ENCODE measurements around the gene TACSTD2.

TACSTD2 gene

DNA sequence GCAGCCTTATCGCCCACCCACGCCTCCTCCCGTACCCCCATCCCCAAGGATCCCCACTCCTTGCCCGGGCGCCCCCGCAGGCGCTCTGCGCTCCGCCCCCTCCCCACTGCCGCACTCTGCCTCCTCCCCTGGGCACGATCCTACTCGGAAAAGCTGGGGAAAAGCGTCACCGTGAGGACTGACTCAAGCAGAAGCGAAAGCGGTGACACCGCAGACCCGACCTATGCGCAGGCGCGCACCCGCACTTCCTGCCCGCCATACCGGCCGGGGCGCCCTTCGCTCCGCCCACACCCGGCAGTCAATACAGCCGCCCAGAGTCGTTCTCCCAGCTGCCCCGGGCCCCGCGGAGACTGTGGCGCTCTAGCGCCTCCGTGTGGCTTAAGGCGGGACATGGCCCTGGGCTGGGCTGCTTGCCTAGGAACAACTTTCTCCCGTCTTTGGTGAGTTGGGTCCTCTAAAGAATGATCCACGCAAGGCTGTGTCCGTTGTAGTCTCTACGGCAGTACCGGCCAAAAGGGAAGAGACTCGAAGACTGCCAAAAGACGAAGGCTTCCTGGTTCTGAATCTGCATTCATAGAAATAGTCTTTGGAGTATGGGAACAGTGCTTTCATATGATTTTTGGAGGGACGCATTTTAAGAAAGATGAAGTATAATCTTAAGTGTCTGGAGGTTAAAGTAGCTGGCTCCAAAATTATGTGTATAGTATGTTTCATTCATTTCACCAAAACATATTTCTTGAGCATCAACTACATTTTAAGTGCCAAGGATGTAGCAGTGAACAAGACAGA, 30.3 kb downstream of the TACSTD2 start, which contains the start of gene OMA1:
Gene OMA1, minus strand, starts transcription at position 207 of the 789 bp plus-strand sequence. CDS start 7,432 bp downstream, outside the sequence.
- Histone ChIP-seq H3K9me2 (replicated peaks; ENCODE audit: control insufficient read depth, low read length) (no peaks in the 10 kb centered on the region), H3F3A (ENCODE audit: control insufficient read depth, insufficient read depth) (no peaks in the 10 kb centered on the region; the same call in 1 of the 2 replicates), H3K9me3 (ENCODE audit: control insufficient read depth, insufficient read depth, low read length) (no peaks in the 10 kb centered on the region), H4K20me1 (ENCODE audit: control insufficient read depth, insufficient read depth, low read depth, low read length) (no peaks in the 10 kb centered on the region), H3K27me3 (ENCODE audit: control insufficient read depth, low read length) (no peaks in the 10 kb centered on the region), H3K27ac (ENCODE audit: low read depth, low read length) (peak within 1 kb of the TSS; percentile 81), H3K4me1 (ENCODE audit: control insufficient read depth, low read length) (peaks cover 44% of the 10 kb centered on the region), H3K4me3 (ENCODE audit: low read length) (peak within 1 kb of the TSS; percentile 86), H3K79me2 (ENCODE audit: control insufficient read depth, low read length) (peaks cover 38% of the 10 kb centered on the region), H3K4me2 (ENCODE audit: low read length) (peak within 1 kb of the TSS; percentile 99), H3K36me3 (ENCODE audit: control insufficient read depth, low read length) (peaks cover 11% of the 10 kb centered on the region)
- TF ChIP-seq EZH2phosphoT487 (IDR thresholded peaks at IDR 0.05; ENCODE audit: borderline replicate concordance, low read length) = no peak
- TF ChIP-seq, protein P1, sequence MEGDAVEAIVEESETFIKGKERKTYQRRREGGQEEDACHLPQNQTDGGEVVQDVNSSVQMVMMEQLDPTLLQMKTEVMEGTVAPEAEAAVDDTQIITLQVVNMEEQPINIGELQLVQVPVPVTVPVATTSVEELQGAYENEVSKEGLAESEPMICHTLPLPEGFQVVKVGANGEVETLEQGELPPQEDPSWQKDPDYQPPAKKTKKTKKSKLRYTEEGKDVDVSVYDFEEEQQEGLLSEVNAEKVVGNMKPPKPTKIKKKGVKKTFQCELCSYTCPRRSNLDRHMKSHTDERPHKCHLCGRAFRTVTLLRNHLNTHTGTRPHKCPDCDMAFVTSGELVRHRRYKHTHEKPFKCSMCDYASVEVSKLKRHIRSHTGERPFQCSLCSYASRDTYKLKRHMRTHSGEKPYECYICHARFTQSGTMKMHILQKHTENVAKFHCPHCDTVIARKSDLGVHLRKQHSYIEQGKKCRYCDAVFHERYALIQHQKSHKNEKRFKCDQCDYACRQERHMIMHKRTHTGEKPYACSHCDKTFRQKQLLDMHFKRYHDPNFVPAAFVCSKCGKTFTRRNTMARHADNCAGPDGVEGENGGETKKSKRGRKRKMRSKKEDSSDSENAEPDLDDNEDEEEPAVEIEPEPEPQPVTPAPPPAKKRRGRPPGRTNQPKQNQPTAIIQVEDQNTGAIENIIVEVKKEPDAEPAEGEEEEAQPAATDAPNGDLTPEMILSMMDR (IDR thresholded peaks at IDR 0.05; ENCODE audit: low read depth, low read length, poor library complexity, severe bottlenecking) = peak; percentile 90

DNA sequence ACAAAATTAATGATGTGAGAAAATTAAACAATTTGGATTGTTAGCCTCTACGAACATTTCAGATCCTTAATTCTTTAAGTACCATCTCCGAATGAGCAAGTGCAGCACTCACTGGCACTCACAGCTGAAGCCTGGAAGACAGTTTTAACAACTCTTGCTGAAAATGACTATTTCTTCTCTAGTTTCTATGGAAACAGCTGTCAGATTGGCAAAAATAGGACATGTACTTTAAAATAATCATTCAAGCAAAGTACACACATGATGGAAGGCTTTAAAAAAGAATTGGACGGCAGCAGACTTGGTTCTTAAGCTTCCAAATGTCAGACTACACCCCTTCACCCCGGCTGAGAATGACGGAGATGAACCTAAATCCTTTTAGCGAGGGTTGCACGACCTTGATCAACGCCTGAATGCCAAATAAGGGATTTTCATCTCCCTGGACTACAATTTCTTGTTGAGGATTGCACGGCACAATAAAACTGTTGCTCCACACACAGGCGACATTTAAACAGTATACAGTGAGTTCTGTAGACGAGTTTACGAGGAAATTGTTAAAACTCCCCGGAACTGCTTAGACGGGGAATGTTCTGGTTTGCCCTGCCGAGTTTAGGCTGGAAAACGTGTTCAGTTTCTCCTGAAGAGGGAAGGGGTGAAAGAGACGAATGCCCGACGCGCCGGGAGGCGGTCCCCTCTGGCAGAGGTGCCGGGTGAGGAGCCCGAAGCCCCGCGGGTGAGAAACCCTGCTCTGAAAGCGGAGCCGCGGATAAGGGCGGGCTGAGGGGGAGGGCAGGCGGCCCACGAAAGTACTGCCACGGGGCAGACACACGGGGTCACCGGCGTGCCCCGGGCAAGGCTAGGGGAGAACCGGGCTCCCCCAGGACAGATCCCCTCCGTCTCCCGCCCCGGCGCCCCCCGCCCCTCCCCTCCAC, 31.2 kb downstream of the TACSTD2 start:
- Histone ChIP-seq H4K20me1 (ENCODE audit: control insufficient read depth, insufficient read depth, low read depth, low read length) (no peaks in the 10 kb centered on the region), H3K4me3 (ENCODE audit: low read length) (peak overlapping the region; percentile 86), H3K4me2 (ENCODE audit: low read length) (peak overlapping the region; percentile 99), H3K9me2 (replicated peaks; ENCODE audit: control insufficient read depth, low read length) (no peaks in the 10 kb centered on the region), H3K36me3 (ENCODE audit: control insufficient read depth, low read length) (peaks cover 11% of the 10 kb centered on the region), H3K27ac (ENCODE audit: low read depth, low read length) (peak overlapping the region; percentile 81), H3K9me3 (ENCODE audit: control insufficient read depth, insufficient read depth, low read length) (no peaks in the 10 kb centered on the region), H3K4me1 (ENCODE audit: control insufficient read depth, low read length) (peaks cover 48% of the 10 kb centered on the region), H3K79me2 (ENCODE audit: control insufficient read depth, low read length) (peaks cover 38% of the 10 kb centered on the region), H3F3A (ENCODE audit: control insufficient read depth, insufficient read depth) (no peaks in the 10 kb centered on the region; the same call in 1 of the 2 replicates), H3K27me3 (ENCODE audit: control insufficient read depth, low read length) (no peaks in the 10 kb centered on the region)
- no peak for TF ChIP-seq EZH2phosphoT487 (IDR thresholded peaks at IDR 0.05; ENCODE audit: borderline replicate concordance, low read length)
- TF ChIP-seq, protein P1 (IDR thresholded peaks at IDR 0.05; ENCODE audit: low read depth, low read length, poor library complexity, severe bottlenecking) = no peak

DNA sequence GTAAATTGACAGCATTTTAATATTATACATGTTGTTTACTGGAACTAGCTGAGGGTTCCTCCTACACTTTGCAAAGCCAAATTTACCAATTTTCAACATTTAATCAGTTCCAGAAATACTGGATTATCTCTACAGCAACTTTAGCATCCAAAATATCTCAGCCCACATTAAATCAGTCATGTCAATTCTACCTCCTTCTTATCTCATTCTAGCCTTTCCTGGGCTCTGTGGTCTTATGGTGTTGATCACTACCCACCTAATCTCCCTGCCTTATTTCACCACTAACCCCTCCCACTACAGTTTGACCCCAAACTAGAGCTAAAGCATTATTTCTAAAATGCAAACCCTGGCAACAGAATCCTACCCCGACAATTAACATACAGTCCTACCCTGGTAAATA, 33.8 kb downstream of the TACSTD2 start:
- Histone ChIP-seq H3K36me3 (ENCODE audit: control insufficient read depth, low read length) (peaks cover 18% of the 10 kb centered on the region), H3K27ac (ENCODE audit: low read depth, low read length) (no peak overlapping the region), H3K4me2 (ENCODE audit: low read length) (no peak overlapping the region), H3K9me3 (ENCODE audit: control insufficient read depth, insufficient read depth, low read length) (no peaks in the 10 kb centered on the region), H3K79me2 (ENCODE audit: control insufficient read depth, low read length) (peaks cover 42% of the 10 kb centered on the region), H3F3A (ENCODE audit: control insufficient read depth, insufficient read depth) (no peaks in the 10 kb centered on the region; the same call in none of the 2 replicates), H3K4me3 (ENCODE audit: low read length) (no peak overlapping the region), H3K27me3 (ENCODE audit: control insufficient read depth, low read length) (no peaks in the 10 kb centered on the region), H3K9me2 (replicated peaks; ENCODE audit: control insufficient read depth, low read length) (no peaks in the 10 kb centered on the region), H3K4me1 (ENCODE audit: control insufficient read depth, low read length) (peaks cover 63% of the 10 kb centered on the region), H4K20me1 (ENCODE audit: control insufficient read depth, insufficient read depth, low read depth, low read length) (no peaks in the 10 kb centered on the region)
- no peak for TF ChIP-seq EZH2phosphoT487 (IDR thresholded peaks at IDR 0.05; ENCODE audit: borderline replicate concordance, low read length)
- TF ChIP-seq, protein P1 (IDR thresholded peaks at IDR 0.05; ENCODE audit: low read depth, low read length, poor library complexity, severe bottlenecking) = no peak
